ENCODE measurements around the gene KIAA2012.
A peak's percentile ranks its signal among the peaks of the same experiment; 100 is the strongest.

KIAA2012 gene

DNA sequence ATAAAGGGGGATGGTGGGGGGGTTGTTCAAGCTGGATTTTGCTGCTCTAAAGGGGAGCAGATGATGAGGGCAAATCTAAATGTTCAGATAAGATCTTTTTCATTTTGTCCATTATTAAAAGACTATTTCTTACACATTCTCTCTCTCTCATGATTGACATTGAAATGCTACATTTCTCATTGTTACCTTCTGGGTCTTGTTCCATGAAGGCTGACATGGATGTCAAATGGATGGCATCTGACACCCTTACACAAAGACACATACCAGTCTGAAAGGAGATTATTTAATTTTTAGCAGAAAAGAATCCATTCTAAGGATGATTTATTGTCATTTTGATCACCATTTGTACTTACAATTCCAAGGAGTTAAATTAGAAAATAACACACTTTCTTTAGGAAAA lies 28.3 kb upstream of the KIAA2012 start:
- TF ChIP-seq, protein P1, sequence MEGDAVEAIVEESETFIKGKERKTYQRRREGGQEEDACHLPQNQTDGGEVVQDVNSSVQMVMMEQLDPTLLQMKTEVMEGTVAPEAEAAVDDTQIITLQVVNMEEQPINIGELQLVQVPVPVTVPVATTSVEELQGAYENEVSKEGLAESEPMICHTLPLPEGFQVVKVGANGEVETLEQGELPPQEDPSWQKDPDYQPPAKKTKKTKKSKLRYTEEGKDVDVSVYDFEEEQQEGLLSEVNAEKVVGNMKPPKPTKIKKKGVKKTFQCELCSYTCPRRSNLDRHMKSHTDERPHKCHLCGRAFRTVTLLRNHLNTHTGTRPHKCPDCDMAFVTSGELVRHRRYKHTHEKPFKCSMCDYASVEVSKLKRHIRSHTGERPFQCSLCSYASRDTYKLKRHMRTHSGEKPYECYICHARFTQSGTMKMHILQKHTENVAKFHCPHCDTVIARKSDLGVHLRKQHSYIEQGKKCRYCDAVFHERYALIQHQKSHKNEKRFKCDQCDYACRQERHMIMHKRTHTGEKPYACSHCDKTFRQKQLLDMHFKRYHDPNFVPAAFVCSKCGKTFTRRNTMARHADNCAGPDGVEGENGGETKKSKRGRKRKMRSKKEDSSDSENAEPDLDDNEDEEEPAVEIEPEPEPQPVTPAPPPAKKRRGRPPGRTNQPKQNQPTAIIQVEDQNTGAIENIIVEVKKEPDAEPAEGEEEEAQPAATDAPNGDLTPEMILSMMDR (conservative IDR thresholded peaks at IDR 0.05; ENCODE audit: low read length), result no peak
- no peak for DNase-seq (ENCODE audit: low read depth)
- H3K4me3 ChIP-seq (ENCODE audit: low read length), result no peak overlapping the region

GRCh38 chr2:202046572-202046971 lies 26.5 kb upstream of the KIAA2012 start:
- DNase-seq (ENCODE audit: low read depth), result no peak
- TF ChIP-seq, protein P1 (conservative IDR thresholded peaks at IDR 0.05; ENCODE audit: low read length), result no peak
- H3K4me3 ChIP-seq (ENCODE audit: low read length), result no peak overlapping the region

DNA sequence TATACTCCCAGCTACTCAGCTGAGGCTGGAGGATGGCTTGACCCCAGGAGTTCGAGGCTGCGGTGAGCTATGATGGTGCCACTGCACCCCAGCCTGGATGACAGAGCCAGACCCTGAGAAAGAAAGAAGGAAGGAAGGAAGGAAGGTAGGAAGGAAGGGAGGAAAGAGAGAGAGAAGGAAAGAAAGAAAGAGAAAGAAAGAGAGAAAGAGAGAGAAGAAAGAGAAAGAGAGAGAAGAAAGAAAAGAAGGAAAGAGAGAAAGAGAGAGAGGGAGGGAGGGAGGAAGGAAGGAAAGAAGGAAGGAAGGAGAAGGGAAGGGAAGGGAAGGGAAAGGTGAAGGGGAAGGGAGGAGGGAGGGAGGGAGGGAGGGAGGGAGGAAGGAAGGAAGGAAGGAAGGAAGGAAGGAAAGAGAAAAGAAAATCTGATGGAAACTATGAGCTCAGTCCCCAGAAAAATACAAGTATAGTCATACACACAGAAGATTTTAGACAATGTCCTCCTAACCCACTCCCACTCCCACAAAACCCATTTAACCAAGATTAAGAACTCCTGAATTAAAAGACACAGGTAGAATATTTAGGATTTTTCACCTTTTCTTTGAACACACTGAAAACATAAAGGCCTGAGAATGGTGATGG lies 23.8 kb upstream of the KIAA2012 start:
- no peak overlapping the region for H3K4me3 ChIP-seq (ENCODE audit: low read length)
- DNase-seq (ENCODE audit: low read depth), result no peak
- TF ChIP-seq, protein P1 (conservative IDR thresholded peaks at IDR 0.05; ENCODE audit: low read length), result no peak

GRCh38 chr2:202049840-202050239 lies 23.2 kb upstream of the KIAA2012 start:
- no peak for DNase-seq (ENCODE audit: low read depth)
- TF ChIP-seq, protein P1 (conservative IDR thresholded peaks at IDR 0.05; ENCODE audit: low read length), result no peak
- H3K4me3 ChIP-seq (ENCODE audit: low read length), result no peak overlapping the region

DNA sequence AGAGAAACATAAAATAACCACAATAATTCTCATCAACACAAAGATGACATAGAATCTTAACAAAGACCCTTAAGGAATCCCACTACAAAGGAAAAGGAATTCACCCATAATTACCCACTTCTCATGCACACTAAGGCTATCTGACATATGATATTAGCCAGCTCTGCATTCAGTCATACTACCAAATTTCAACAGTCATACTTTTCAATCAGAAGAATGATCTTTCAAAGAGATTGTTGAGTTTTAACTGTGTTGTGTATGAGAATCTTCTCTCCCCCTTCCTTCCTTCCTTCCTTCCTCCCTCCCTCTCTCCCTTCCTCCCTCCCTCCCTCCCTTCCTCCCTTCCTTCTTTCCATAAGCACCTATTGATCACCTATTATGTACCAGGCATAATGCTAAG lies 22.4 kb upstream of the KIAA2012 start:
- TF ChIP-seq, protein P1 (conservative IDR thresholded peaks at IDR 0.05; ENCODE audit: low read length), result no peak
- no peak for DNase-seq (ENCODE audit: low read depth)
- no peak overlapping the region for H3K4me3 ChIP-seq (ENCODE audit: low read length)

GRCh38 chr2:202051499-202052161 lies 21.4 kb upstream of the KIAA2012 start:
- TF ChIP-seq, protein P1 (conservative IDR thresholded peaks at IDR 0.05; ENCODE audit: low read length), result no peak
- peak overlapping the region; percentile 18 for H3K4me3 ChIP-seq (ENCODE audit: low read length)
- peak; percentile 87 for DNase-seq (ENCODE audit: low read depth)

DNA sequence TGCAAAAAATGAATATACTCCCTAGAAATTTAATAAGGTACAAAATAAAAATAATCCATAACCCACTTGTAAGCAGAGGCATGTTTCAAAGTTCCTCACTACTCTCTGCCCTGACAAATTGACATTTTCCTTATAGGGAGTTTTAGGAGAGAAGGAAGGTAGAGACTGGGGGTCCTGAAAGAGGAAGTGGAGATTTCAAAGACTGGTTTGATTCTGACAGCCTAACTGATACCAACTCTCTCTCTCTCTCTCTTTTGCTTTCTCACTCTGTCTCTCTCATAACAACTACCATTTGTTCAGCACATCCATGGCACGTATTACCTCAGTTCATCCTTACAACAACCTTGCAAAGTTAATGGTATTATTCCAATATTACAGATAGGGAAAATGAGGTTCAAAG lies 20.8 kb upstream of the KIAA2012 start:
- TF ChIP-seq, protein P1 (conservative IDR thresholded peaks at IDR 0.05; ENCODE audit: low read length), result no peak
- DNase-seq (ENCODE audit: low read depth), result no peak
- no peak overlapping the region for H3K4me3 ChIP-seq (ENCODE audit: low read length)
